ENCODE data around the gene SGCE.

Gene SGCE

GRCh38 chr7:94650147-94651051 is 5.5 kb downstream of the SGCE start:
- TF ChIP-seq CTCF (IDR thresholded peaks at IDR 0.05; ENCODE audit: control insufficient read depth, extremely low read depth, insufficient read depth) = no peak
- DNase-seq (ENCODE audit: low read depth) = no peak
- no peak overlapping the region for H3K4me3 ChIP-seq (ENCODE audit: low read depth, low read length)

GRCh38 chr7:94649450-94649849 is 6.5 kb downstream of the SGCE start:
- no peak overlapping the region for H3K4me3 ChIP-seq (ENCODE audit: low read depth, low read length)
- DNase-seq (ENCODE audit: low read depth) = no peak
- TF ChIP-seq CTCF (IDR thresholded peaks at IDR 0.05; ENCODE audit: control insufficient read depth, extremely low read depth, insufficient read depth) = no peak

- no peak overlapping the region for H3K4me3 ChIP-seq (ENCODE audit: low read depth, low read length)
- no peak for DNase-seq (ENCODE audit: low read depth)
- no peak for TF ChIP-seq CTCF (IDR thresholded peaks at IDR 0.05; ENCODE audit: control insufficient read depth, extremely low read depth, insufficient read depth)
These were observed 7.2 kb downstream of the SGCE start for GRCh38 chr7:94648731-94649130.

GRCh38 chr7:94647295-94647694 is 8.6 kb downstream of the SGCE start:
- no peak for DNase-seq (ENCODE audit: low read depth)
- no peak overlapping the region for H3K4me3 ChIP-seq (ENCODE audit: low read depth, low read length)
- TF ChIP-seq CTCF (IDR thresholded peaks at IDR 0.05; ENCODE audit: control insufficient read depth, extremely low read depth, insufficient read depth) = no peak

DNA sequence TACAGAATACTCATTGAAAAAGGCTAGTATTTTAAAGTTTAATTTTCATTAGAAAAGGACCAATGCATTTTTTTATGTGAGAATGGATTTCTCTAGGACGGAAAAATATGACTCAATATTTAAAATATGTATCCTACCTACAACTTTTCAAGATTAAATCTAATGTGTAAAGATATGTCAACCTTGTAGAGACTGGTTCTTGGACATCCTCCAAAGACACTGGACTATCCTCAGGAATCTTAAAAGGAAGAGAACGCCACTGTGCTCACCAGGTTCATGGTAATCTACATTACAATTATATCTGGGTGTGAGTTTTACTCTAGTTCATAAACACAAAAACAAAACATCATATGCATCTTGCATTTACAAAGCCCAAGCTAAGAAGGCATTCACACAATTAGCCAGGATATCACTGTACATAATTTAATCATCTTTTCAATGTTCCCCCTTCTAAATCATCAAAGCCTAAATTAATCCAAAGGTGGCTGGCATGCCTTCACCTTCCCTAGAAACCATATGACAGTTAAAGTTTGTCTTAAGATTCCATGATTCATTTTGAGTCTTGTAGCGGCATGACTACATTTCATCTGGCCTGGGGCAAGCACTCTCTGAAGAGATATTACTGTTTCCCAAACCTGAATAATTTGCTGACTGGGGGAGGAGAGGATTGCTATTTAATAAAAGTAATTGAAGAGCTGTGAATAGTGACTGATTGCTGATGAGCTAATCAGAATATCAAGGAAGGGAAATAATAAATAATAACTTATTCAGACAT is 12.0 kb downstream of the SGCE start:
- no peak for TF ChIP-seq CTCF (IDR thresholded peaks at IDR 0.05; ENCODE audit: control insufficient read depth, extremely low read depth, insufficient read depth)
- no peak overlapping the region for H3K4me3 ChIP-seq (ENCODE audit: low read depth, low read length)
- peak; percentile 59 for DNase-seq (ENCODE audit: low read depth)

DNA sequence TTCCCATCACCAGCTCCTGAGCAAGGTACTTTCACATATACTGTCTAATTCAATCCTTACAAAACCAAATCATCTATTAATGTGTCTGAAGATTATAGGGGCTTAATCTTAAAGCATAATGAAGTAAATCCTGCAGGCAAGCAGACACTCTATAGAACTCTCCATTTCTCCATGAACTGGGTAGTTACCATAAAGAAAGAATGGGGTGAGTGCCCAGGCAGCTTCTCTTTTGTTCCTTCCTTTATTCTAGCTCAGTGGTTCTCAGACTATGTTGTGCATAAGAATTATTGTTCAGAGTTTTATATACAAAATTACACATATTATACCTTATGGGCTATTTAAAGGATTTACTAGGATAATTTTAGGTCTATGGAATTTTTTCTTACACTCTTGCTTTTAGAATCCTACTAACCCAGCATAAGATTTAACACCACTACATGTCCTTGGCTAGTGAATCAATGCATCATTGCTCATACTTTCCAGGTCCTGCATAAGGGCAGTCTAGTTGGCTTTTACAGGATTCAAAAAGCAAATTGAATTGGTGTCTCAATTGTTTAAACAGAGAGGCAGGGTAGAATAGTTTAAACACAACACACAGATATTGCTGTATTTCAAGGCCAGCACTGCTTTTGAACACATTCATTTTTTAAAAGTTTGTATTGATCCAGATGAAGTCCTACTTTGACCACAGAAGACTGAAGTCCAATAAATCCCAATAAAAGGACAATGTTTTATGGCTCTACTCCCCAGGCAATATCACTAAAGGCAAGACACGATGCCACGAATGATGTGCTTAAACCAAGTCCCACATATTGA is 12.9 kb downstream of the SGCE start:
- no peak for TF ChIP-seq CTCF (IDR thresholded peaks at IDR 0.05; ENCODE audit: control insufficient read depth, extremely low read depth, insufficient read depth)
- no peak for DNase-seq (ENCODE audit: low read depth)
- no peak overlapping the region for H3K4me3 ChIP-seq (ENCODE audit: low read depth, low read length)
